NCI-H1436 (cell line): Measurements from ENCODE around the gene SCN7A.
"Not testable (repeated sequence)": the region's sequence is repeated elsewhere in the genome, so short reads cannot be mapped to it uniquely, and the experiment has no call there.

ENCODE experiments used
- DNase-seq: peaks from one replicate; lab custom pipeline; 2025; lab: John Stamatoyannopoulos, UW

The SCN7A gene

DNA sequence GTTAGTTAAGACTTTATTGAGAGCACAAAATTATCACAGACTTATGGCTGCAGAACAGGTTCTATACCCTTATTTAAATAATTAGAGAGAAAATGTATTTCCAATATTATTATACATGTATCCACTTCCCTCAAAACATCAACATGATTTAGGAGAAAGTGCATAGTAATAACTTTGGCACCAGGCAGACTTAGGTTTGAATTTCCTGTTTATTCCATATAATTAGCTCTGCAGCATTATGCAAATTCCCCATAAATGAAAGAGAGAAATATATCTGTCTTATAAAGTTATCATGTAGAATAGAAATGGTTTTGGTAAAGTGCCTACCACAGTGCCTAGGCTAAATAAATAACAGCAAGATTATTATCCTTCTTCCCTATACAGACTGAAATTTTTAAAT is 133.6 kb downstream of the SCN7A start:
- no peak for DNase-seq

- DNase-seq, result not testable (repeated sequence)
These were observed 136.1 kb downstream of the SCN7A start for GRCh38 chr2:166357950-166358321.

- DNase-seq, result no peak
These were observed 136.7 kb downstream of the SCN7A start for GRCh38 chr2:166357068-166357949.
